Measurements from ENCODE around the gene DSTN. TPM values are rescaled to one million over a fixed set of nuclear protein-coding genes. Genes with fewer than 3 reads are reported as not detected.
A peak's percentile ranks its signal among the peaks of the same experiment; 100 is the strongest.

The DSTN gene
- total and polyA plus RNA-seq, 2 experiments from 2014 or later = 162 to 459 TPM

DNA sequence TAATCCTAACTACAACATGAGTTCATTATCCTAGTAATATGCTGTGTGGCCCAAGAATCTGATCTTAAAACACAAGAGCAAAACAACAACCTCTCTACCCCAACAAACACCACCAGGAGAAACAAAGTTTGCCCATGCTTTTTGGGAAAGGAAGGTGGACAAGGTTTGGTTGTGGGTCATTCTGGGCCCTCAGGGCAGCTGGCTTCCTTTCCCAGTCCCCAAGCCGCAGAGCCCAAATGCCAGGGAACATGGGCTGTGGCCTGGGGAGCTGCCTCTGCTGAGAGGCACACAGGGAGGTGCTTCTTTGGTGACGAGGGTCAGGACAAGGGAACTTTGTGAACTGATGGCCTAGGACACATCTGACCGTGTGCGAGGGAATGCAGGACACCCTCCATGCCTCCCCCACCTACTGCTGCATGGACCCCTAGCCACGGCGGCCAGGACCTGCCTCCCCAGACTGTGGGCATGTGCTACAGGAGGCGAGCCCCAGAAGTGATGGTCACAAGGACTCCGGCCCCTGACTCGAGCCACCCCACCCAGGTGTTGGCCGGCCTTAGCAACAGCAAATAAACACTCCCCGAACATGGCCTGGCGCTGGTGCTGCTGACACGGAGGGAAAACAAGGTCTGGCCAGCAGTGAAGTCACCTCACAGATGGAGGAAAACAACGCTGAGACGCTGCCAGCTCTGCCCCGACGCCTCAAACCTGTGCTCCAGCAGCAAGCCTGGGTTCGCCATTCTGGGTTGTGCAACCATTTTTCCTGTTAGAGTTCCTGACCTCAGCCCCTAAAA is 56.5 kb downstream of the DSTN start:
- Histone ChIP-seq H3K79me2 (replicated peaks; ENCODE audit: insufficient read depth) (no peaks in the 10 kb centered on the region), H3K4me3 (no peak overlapping the region), H4K20me1 (replicated peaks; ENCODE audit: insufficient read depth) (0 out of 2 replicates have a peak, but pooled peaks cover 4% of the 10 kb centered on the region), H3K27ac (ENCODE audit: low read depth) (no peak overlapping the region), H3F3A (replicated peaks; ENCODE audit: low read depth) (no peaks in the 10 kb centered on the region), H3K4me2 (no peak overlapping the region), H3K36me3 (ENCODE audit: insufficient read depth) (no peaks in the 10 kb centered on the region; the same call in 1 of the 2 replicates), H2AFZ (no peak overlapping the region), H3K27me3 (ENCODE audit: insufficient read depth) (no peaks in the 10 kb centered on the region), H3K4me1 (ENCODE audit: insufficient read depth) (no peaks in the 10 kb centered on the region), H3K9me2 (ENCODE audit: insufficient read depth) (no peaks in the 10 kb centered on the region)
- Mint-ChIP-seq H3K27me3 (ENCODE audit: insufficient read depth, low read depth, poor library complexity) (peaks cover 10% of the 10 kb centered on the region), H3K9me3 (0 out of 3 replicates have a peak, but pooled peaks cover 3% of the 10 kb centered on the region), H3K4me1 (no peaks in the 10 kb centered on the region; the same call in 2 of the 3 replicates), H3K27ac (peak overlapping the region; percentile 77; the same call in 1 of the 2 replicates), H3K36me3 (ENCODE audit: low read depth) (peaks cover 65% of the 10 kb centered on the region), H3K4me3 (no peak overlapping the region; the same call in 2 of the 3 replicates)
- DNase-seq (ENCODE audit: low spot score) (no peak), ATAC-seq (no peak)
- TF ChIP-seq ZNF114 (CRISPR knock-in tag; IDR thresholded peaks at IDR 0.05) (no peak), ZNF331 (CRISPR knock-in tag; IDR thresholded peaks at IDR 0.05; ENCODE audit: low read depth) (no peak), CREB1 (CRISPR knock-in tag; IDR thresholded peaks at IDR 0.05; ENCODE audit: low read depth) (no peak), EZH2phosphoT487 (IDR thresholded peaks at IDR 0.05; ENCODE audit: unreplicated experiment) (no peak), NANOG (IDR thresholded peaks at IDR 0.05; ENCODE audit: borderline replicate concordance) (no peak), JUNB (IDR thresholded peaks at IDR 0.05; ENCODE audit: unreplicated experiment) (no peak), EZH2 (IDR thresholded peaks at IDR 0.05; ENCODE audit: low read depth, unreplicated experiment) (no peak), STAT1 (IDR thresholded peaks at IDR 0.05; ENCODE audit: unreplicated experiment) (no peak), POLR2AphosphoS5 (IDR thresholded peaks at IDR 0.05; ENCODE audit: low read depth) (no peak), CTCF (conservative IDR thresholded peaks at IDR 0.05; ENCODE audit: low read depth in 2 of 2) (no peak)
- TF ChIP-seq, protein P1, sequence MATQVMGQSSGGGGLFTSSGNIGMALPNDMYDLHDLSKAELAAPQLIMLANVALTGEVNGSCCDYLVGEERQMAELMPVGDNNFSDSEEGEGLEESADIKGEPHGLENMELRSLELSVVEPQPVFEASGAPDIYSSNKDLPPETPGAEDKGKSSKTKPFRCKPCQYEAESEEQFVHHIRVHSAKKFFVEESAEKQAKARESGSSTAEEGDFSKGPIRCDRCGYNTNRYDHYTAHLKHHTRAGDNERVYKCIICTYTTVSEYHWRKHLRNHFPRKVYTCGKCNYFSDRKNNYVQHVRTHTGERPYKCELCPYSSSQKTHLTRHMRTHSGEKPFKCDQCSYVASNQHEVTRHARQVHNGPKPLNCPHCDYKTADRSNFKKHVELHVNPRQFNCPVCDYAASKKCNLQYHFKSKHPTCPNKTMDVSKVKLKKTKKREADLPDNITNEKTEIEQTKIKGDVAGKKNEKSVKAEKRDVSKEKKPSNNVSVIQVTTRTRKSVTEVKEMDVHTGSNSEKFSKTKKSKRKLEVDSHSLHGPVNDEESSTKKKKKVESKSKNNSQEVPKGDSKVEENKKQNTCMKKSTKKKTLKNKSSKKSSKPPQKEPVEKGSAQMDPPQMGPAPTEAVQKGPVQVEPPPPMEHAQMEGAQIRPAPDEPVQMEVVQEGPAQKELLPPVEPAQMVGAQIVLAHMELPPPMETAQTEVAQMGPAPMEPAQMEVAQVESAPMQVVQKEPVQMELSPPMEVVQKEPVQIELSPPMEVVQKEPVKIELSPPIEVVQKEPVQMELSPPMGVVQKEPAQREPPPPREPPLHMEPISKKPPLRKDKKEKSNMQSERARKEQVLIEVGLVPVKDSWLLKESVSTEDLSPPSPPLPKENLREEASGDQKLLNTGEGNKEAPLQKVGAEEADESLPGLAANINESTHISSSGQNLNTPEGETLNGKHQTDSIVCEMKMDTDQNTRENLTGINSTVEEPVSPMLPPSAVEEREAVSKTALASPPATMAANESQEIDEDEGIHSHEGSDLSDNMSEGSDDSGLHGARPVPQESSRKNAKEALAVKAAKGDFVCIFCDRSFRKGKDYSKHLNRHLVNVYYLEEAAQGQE (IDR thresholded peaks at IDR 0.05; ENCODE audit: unreplicated experiment) = no peak
- TF ChIP-seq, protein P2, sequence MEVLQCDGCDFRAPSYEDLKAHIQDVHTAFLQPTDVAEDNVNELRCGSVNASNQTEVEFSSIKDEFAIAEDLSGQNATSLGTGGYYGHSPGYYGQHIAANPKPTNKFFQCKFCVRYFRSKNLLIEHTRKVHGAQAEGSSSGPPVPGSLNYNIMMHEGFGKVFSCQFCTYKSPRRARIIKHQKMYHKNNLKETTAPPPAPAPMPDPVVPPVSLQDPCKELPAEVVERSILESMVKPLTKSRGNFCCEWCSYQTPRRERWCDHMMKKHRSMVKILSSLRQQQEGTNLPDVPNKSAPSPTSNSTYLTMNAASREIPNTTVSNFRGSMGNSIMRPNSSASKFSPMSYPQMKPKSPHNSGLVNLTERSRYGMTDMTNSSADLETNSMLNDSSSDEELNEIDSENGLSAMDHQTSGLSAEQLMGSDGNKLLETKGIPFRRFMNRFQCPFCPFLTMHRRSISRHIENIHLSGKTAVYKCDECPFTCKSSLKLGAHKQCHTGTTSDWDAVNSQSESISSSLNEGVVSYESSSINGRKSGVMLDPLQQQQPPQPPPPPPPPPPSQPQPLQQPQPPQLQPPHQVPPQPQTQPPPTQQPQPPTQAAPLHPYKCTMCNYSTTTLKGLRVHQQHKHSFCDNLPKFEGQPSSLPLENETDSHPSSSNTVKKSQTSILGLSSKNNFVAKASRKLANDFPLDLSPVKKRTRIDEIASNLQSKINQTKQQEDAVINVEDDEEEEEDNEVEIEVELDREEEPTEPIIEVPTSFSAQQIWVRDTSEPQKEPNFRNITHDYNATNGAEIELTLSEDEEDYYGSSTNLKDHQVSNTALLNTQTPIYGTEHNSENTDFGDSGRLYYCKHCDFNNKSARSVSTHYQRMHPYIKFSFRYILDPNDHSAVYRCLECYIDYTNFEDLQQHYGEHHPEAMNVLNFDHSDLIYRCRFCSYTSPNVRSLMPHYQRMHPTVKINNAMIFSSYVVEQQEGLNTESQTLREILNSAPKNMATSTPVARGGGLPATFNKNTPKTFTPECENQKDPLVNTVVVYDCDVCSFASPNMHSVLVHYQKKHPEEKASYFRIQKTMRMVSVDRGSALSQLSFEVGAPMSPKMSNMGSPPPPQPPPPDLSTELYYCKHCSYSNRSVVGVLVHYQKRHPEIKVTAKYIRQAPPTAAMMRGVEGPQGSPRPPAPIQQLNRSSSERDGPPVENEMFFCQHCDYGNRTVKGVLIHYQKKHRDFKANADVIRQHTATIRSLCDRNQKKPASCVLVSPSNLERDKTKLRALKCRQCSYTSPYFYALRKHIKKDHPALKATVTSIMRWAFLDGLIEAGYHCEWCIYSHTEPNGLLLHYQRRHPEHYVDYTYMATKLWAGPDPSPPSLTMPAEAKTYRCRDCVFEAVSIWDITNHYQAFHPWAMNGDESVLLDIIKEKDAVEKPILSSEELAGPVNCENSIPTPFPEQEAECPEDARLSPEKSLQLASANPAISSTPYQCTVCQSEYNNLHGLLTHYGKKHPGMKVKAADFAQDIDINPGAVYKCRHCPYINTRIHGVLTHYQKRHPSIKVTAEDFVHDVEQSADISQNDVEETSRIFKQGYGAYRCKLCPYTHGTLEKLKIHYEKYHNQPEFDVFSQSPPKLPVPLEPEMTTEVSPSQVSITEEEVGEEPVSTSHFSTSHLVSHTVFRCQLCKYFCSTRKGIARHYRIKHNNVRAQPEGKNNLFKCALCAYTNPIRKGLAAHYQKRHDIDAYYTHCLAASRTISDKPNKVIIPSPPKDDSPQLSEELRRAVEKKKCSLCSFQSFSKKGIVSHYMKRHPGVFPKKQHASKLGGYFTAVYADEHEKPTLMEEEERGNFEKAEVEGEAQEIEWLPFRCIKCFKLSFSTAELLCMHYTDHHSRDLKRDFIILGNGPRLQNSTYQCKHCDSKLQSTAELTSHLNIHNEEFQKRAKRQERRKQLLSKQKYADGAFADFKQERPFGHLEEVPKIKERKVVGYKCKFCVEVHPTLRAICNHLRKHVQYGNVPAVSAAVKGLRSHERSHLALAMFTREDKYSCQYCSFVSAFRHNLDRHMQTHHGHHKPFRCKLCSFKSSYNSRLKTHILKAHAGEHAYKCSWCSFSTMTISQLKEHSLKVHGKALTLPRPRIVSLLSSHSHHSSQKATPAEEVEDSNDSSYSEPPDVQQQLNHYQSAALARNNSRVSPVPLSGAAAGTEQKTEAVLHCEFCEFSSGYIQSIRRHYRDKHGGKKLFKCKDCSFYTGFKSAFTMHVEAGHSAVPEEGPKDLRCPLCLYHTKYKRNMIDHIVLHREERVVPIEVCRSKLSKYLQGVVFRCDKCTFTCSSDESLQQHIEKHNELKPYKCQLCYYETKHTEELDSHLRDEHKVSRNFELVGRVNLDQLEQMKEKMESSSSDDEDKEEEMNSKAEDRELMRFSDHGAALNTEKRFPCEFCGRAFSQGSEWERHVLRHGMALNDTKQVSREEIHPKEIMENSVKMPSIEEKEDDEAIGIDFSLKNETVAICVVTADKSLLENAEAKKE (CRISPR knock-in tag; IDR thresholded peaks at IDR 0.05) = no peak
- TF ChIP-seq, protein P3, sequence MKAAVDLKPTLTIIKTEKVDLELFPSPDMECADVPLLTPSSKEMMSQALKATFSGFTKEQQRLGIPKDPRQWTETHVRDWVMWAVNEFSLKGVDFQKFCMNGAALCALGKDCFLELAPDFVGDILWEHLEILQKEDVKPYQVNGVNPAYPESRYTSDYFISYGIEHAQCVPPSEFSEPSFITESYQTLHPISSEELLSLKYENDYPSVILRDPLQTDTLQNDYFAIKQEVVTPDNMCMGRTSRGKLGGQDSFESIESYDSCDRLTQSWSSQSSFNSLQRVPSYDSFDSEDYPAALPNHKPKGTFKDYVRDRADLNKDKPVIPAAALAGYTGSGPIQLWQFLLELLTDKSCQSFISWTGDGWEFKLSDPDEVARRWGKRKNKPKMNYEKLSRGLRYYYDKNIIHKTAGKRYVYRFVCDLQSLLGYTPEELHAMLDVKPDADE (IDR thresholded peaks at IDR 0.05) = no peak

Data from GM23338 (cell line).